Stimulated activated memory B cell treated with anti-CD40 and anti-IgM and Interleukin-4, amounts not matched to agents 10 μg/mL and 1 μg/mL and 100 μg/mL, for 72 hours (primary cell): ENCODE data around the gene ZNF581.

Experiments
- ATAC-seq: fragments of 150-1000 bp; cut with Tn5 transposase; 2 replicates; pipeline ENCODE4 v1.10.0; 2021
- H3K27ac Mint-ChIP-seq: one replicate; pipeline ENCODE4 v1.8.0; 2022; ENCODE audit warnings: mild to moderate bottlenecking, mixed read lengths
- H3K27me3 Mint-ChIP-seq: one replicate; pipeline ENCODE4 v1.8.0; 2022; ENCODE audit warnings: mixed read lengths
- H3K36me3 Mint-ChIP-seq: one replicate; pipeline ENCODE4 v1.8.0; 2022; ENCODE audit warnings: mixed read lengths
- H3K4me1 Mint-ChIP-seq: one replicate; pipeline ENCODE4 v1.8.0; 2022; ENCODE audit warnings: mixed read lengths
- H3K4me3 Mint-ChIP-seq: one replicate; pipeline ENCODE4 v1.8.0; 2022; ENCODE audit warnings: mild to moderate bottlenecking, moderate library complexity, mixed read lengths
- H3K9me3 Mint-ChIP-seq: one replicate; pipeline ENCODE4 v1.8.0; 2022; ENCODE audit warnings: mixed read lengths

Gene ZNF581

GRCh38 chr19:55605207-55605636 lies 38.2 kb upstream of the ZNF581 start:
- peaks cover 31% of the 10 kb centered on the region for H3K36me3 Mint-ChIP-seq
- H3K9me3 Mint-ChIP-seq, result no peaks in the 10 kb centered on the region
- peaks cover 58% of the 10 kb centered on the region for H3K4me1 Mint-ChIP-seq
- peak overlapping the region; percentile 87 for H3K27ac Mint-ChIP-seq
- no peaks in the 10 kb centered on the region for H3K27me3 Mint-ChIP-seq
- H3K4me3 Mint-ChIP-seq, result peak overlapping the region; percentile 96
- peak; percentile 90 for ATAC-seq

- ATAC-seq, result peak; percentile 34
- Mint-ChIP-seq H3K4me1 (peaks cover 62% of the 10 kb centered on the region), H3K36me3 (peaks cover 37% of the 10 kb centered on the region), H3K27me3 (no peaks in the 10 kb centered on the region), H3K4me3 (peak within 1 kb of the TSS; percentile 96), H3K27ac (peak within 1 kb of the TSS; percentile 87), H3K9me3 (no peaks in the 10 kb centered on the region)
These were observed 37.6 kb upstream of the ZNF581 start, which contains the start of gene ZNF865 for GRCh38 chr19:55605637-55606470. Gene ZNF865, plus strand, starts transcription at chr19:55605647. Its CDS starts 7,972 bp downstream, at chr19:55613619.

- ATAC-seq, result no peak
- Mint-ChIP-seq H3K36me3 (peaks cover 38% of the 10 kb centered on the region), H3K27me3 (no peaks in the 10 kb centered on the region), H3K4me3 (peak overlapping the region; percentile 96), H3K4me1 (peaks cover 63% of the 10 kb centered on the region), H3K27ac (peak overlapping the region; percentile 87), H3K9me3 (no peaks in the 10 kb centered on the region)
These were observed 37.0 kb upstream of the ZNF581 start for GRCh38 chr19:55606471-55606787.

DNA sequence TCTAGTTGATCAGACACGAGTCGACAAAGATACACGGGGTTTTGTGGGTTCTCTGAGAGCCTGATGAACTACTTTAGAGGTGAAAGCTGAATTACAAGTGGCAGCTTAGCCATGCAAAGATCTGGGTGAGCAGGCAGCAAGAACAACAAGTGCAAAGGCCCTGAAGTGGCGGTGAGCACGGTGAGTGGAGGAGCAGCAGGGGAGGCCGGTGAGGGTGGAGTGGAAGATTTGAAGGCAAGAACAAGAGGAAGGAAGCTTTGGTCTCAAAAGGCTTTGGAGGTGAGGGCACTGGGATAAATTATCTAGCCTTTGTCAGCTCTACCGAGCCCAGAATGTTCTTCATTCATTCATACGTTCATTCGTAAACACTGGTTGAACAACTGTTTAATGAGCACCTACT lies 36.6 kb upstream of the ZNF581 start:
- H3K27me3 Mint-ChIP-seq, result no peaks in the 10 kb centered on the region
- ATAC-seq, result no peak
- H3K9me3 Mint-ChIP-seq, result no peaks in the 10 kb centered on the region
- peaks cover 38% of the 10 kb centered on the region for H3K36me3 Mint-ChIP-seq
- H3K4me3 Mint-ChIP-seq, result peak overlapping the region; percentile 96
- H3K4me1 Mint-ChIP-seq, result peaks cover 66% of the 10 kb centered on the region
- H3K27ac Mint-ChIP-seq, result peak overlapping the region; percentile 87

GRCh38 chr19:55609326-55609725 lies 34.1 kb upstream of the ZNF581 start:
- Mint-ChIP-seq H3K9me3 (no peaks in the 10 kb centered on the region), H3K4me1 (peaks cover 72% of the 10 kb centered on the region), H3K36me3 (peaks cover 50% of the 10 kb centered on the region), H3K27me3 (no peaks in the 10 kb centered on the region), H3K27ac (no peak overlapping the region), H3K4me3 (no peak overlapping the region)
- ATAC-seq, result no peak

DNA sequence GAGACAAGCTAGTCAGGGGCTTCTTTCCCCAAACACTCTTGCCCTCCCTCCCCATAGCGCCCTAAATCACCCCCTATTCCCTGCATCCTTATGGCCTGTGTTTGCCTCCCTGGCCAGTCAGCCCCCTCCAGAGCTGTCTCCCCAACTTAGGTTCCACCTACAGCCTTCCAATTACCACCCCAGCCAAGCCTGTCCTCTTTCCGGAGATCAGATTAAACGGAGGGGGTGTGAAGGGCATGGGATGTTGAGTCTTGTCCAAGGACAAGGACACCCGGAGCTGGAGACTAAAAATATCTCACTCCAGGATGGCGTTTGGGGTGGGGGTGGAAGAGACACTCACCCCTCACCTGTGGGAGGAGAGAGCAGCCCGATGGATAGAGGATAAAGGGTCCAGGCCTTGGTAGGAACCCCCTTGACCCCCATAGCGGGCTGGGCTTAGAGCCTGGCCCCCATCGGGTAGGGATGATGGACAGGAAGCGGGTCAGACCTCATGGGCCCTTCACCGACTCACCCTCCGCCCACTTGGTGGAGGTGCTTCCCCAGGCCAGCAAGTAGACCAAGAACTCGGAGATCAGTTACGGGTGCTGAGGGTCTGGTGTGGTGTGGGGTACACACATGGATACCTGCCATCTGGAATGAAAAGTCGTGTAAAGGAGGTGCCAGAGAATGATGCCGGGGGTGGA lies 32.0 kb upstream of the ZNF581 start:
- Mint-ChIP-seq H3K9me3 (no peaks in the 10 kb centered on the region), H3K27ac (peak overlapping the region; percentile 67), H3K27me3 (no peaks in the 10 kb centered on the region), H3K4me1 (peaks cover 59% of the 10 kb centered on the region), H3K36me3 (peaks cover 54% of the 10 kb centered on the region), H3K4me3 (peak overlapping the region; percentile 57)
- no peak for ATAC-seq

GRCh38 chr19:55611983-55612645 lies 31.3 kb upstream of the ZNF581 start:
- peaks cover 53% of the 10 kb centered on the region for H3K4me1 Mint-ChIP-seq
- no peaks in the 10 kb centered on the region for H3K27me3 Mint-ChIP-seq
- ATAC-seq, result peak; percentile 52
- H3K27ac Mint-ChIP-seq, result peak overlapping the region; percentile 67
- H3K36me3 Mint-ChIP-seq, result peaks cover 55% of the 10 kb centered on the region
- peak overlapping the region; percentile 57 for H3K4me3 Mint-ChIP-seq
- no peaks in the 10 kb centered on the region for H3K9me3 Mint-ChIP-seq

DNA sequence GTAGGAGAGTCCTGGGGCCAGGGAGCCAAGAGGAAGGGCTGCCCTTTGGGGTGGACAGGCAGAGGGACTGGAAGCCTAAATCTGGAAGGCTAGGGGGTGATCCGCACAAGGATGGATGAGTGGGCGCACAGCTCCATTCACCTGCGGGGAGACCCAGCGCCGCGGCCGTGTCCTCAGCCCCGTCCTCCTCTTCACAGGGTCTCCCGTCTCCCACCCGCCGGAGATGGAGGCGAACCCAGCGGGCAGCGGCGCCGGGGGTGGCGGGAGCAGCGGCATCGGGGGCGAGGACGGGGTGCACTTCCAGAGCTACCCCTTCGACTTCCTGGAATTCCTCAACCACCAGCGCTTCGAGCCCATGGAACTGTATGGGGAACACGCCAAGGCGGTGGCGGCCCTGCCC lies 30.1 kb upstream of the ZNF581 start:
- Mint-ChIP-seq H3K4me3 (no peak overlapping the region), H3K27ac (no peak overlapping the region), H3K9me3 (no peaks in the 10 kb centered on the region), H3K4me1 (peaks cover 40% of the 10 kb centered on the region), H3K36me3 (peaks cover 54% of the 10 kb centered on the region), H3K27me3 (no peaks in the 10 kb centered on the region)
- no peak for ATAC-seq

DNA sequence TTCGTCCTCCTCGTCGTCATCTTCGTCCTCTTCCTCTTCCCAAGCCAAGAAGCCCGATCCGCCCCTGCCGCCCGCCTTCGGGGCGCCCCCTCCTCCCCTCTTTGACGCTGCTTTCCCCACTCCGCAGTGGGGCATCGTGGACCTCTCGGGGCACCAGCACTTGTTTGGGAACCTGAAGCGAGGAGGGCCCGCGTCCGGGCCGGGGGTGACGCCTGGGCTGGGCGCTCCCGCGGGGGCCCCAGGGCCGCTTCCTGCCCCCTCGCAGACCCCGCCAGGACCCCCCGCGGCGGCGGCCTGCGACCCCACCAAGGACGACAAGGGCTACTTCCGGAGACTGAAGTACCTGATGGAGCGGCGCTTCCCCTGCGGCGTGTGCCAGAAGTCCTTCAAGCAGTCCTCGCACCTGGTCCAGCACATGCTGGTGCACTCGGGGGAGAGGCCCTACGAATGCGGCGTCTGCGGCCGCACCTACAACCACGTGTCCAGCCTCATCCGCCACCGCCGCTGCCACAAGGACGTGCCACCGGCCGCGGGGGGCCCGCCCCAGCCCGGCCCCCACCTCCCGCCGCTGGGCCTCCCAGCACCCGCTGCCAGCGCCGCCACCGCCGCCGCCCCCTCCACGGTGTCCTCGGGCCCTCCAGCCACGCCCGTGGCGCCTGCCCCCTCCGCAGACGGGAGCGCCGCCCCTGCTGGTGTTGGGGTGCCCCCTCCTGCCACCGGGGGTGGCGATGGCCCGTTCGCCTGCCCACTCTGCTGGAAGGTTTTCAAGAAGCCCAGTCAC lies 29.3 kb upstream of the ZNF581 start:
- H3K4me1 Mint-ChIP-seq, result peaks cover 36% of the 10 kb centered on the region
- peaks cover 54% of the 10 kb centered on the region for H3K36me3 Mint-ChIP-seq
- H3K4me3 Mint-ChIP-seq, result no peak overlapping the region
- ATAC-seq, result peak; percentile 57
- H3K27me3 Mint-ChIP-seq, result no peaks in the 10 kb centered on the region
- H3K9me3 Mint-ChIP-seq, result no peaks in the 10 kb centered on the region
- no peak overlapping the region for H3K27ac Mint-ChIP-seq

DNA sequence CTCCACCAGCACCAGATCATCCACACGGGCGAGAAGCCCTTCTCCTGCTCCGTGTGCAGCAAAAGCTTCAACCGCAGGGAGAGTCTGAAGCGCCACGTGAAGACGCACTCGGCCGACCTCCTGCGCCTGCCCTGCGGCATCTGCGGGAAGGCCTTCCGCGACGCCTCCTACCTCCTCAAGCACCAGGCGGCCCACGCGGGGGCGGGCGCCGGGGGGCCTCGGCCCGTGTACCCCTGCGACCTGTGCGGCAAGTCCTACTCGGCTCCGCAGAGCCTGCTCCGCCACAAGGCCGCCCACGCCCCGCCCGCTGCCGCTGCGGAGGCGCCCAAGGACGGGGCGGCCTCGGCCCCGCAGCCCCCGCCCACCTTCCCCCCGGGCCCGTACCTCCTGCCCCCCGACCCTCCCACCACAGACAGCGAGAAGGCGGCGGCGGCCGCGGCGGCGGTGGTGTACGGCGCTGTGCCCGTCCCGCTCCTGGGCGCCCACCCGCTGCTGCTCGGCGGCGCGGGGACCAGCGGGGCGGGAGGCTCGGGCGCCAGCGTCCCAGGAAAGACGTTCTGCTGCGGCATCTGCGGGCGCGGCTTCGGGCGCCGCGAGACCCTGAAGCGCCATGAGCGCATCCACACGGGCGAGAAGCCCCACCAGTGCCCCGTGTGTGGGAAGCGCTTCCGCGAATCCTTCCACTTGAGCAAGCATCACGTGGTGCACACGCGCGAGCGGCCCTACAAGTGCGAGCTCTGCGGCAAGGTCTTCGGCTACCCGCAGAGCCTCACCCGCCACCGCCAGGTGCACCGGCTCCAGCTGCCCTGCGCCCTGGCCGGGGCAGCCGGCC lies 28.5 kb upstream of the ZNF581 start:
- Mint-ChIP-seq H3K36me3 (peaks cover 46% of the 10 kb centered on the region), H3K27ac (no peak overlapping the region), H3K4me3 (no peak overlapping the region), H3K9me3 (no peaks in the 10 kb centered on the region), H3K4me1 (peaks cover 32% of the 10 kb centered on the region), H3K27me3 (no peaks in the 10 kb centered on the region)
- peak; percentile 58 for ATAC-seq

- no peak for ATAC-seq
These were observed 27.7 kb upstream of the ZNF581 start for GRCh38 chr19:55615543-55616394.

GRCh38 chr19:55616395-55616875 lies 27.0 kb upstream of the ZNF581 start:
- ATAC-seq, result no peak
- H3K4me1 Mint-ChIP-seq, result peaks cover 19% of the 10 kb centered on the region

More at GRCh38 chr19:55615543-55616394, 27.7 kb upstream of the ZNF581 start:
- no peak overlapping the region for H3K27ac Mint-ChIP-seq
- no peaks in the 10 kb centered on the region for H3K9me3 Mint-ChIP-seq
- no peaks in the 10 kb centered on the region for H3K27me3 Mint-ChIP-seq
- no peak overlapping the region for H3K4me3 Mint-ChIP-seq
- peaks cover 25% of the 10 kb centered on the region for H3K4me1 Mint-ChIP-seq
- H3K36me3 Mint-ChIP-seq, result peaks cover 41% of the 10 kb centered on the region

DNA sequence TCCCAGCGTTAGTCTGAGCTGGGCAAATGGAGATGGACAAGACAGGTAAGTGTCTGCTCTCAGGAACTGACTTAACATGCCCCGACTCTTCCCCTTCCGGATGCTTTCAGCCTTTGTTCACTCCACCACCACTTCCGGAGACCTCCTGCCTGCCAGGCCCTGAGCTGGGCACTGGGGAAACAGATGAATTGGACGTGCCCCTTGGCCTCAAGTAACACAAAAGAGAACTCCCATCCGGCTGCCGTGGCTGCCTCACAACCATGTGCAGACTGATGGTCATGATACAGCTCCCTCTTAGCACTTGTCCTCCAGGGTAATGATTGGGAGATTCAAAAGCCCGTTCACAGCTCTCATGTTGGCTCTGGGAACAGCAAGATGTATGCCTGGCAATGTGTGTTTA lies 26.0 kb upstream of the ZNF581 start:
- H3K27me3 Mint-ChIP-seq, result no peaks in the 10 kb centered on the region

More at GRCh38 chr19:55616395-55616875, 27.0 kb upstream of the ZNF581 start:
- H3K36me3 Mint-ChIP-seq, result peaks cover 42% of the 10 kb centered on the region
- H3K4me3 Mint-ChIP-seq, result no peak overlapping the region
- H3K27me3 Mint-ChIP-seq, result no peaks in the 10 kb centered on the region
- no peak overlapping the region for H3K27ac Mint-ChIP-seq
- no peaks in the 10 kb centered on the region for H3K9me3 Mint-ChIP-seq

More for the DNA sequence above, 26.0 kb upstream of the ZNF581 start:
- Mint-ChIP-seq H3K9me3 (no peaks in the 10 kb centered on the region), H3K27ac (no peak overlapping the region), H3K4me1 (peaks cover 9% of the 10 kb centered on the region), H3K36me3 (peaks cover 42% of the 10 kb centered on the region), H3K4me3 (no peak overlapping the region)
- ATAC-seq, result no peak
